IMR-90 (cell line): ENCODE data around the gene ZNF644. TPM values are rescaled to one million over a fixed set of nuclear protein-coding genes. Genes with fewer than 3 reads are reported as not detected.

Experiments
- ATAC-seq: fragments of 200-7000 bp; cut with Tn5 transposase; 2 replicates; pipeline ENCODE4 v1.9.1; 2020; ENCODE audit warnings: low read depth, mild to moderate bottlenecking, moderate library complexity
- BruUV-seq: library from RNA; stranded (reverse); fragments of 400-500 nt; replicated peaks from 2 replicates; lab custom pipeline; 2021; lab: Mats Ljungman, UMichigan
- CTCF ChIA-PET: fragments of 300-600 bp; formaldehyde crosslinking; extraction: SDS; loops from one replicate; lab custom pipeline; 2021; ENCODE audit warnings: antibody characterized with exemption; lab: Yijun Ruan, JAX
- POLR2A ChIA-PET: fragments of 300-600 bp; sonication (Branson Sonifier 250); formaldehyde crosslinking; loops from one replicate; lab custom pipeline; 2022; ENCODE audit warnings: antibody characterized with exemption; ENCODE audit not compliant: unreplicated experiment; lab: Charles Lee
- DNase-seq: peaks from one replicate; pipeline ENCODE4 v3.0.0; 2013
- H2AFZ ChIP-seq: replicated peaks from 2 replicates; pipeline ENCODE3; 2013; ENCODE audit warnings: low read length, mild to moderate bottlenecking; ENCODE audit not compliant: poor library complexity
- H2AK5ac ChIP-seq: 2 replicates; pipeline ENCODE4 v1.6.1; 2013; ENCODE audit warnings: low read depth, low read length, inconsistent platforms
- H2AK9ac ChIP-seq: replicated peaks from 2 replicates; pipeline ENCODE3; 2013; ENCODE audit warnings: mild to moderate bottlenecking, low read depth, low read length, moderate library complexity; ENCODE audit not compliant: poor library complexity
- H2BK120ac ChIP-seq: 2 replicates; pipeline ENCODE4 v1.6.1; 2013; ENCODE audit warnings: low read depth, low read length, inconsistent platforms
- H2BK15ac ChIP-seq: 3 replicates; pipeline ENCODE4 v1.6.1; 2013; ENCODE audit warnings: low read depth, low read length, inconsistent platforms
- H2BK20ac ChIP-seq: 2 replicates; pipeline ENCODE4 v1.6.1; 2013; ENCODE audit warnings: low read depth, mild to moderate bottlenecking, inconsistent platforms, low read length, moderate library complexity
- H2BK5ac ChIP-seq: 2 replicates; pipeline ENCODE4 v1.6.1; 2013; ENCODE audit warnings: mild to moderate bottlenecking, low read depth, low read length, inconsistent platforms; ENCODE audit not compliant: poor library complexity, severe bottlenecking
- H3K14ac ChIP-seq: replicated peaks from 2 replicates; pipeline ENCODE4 v1.6.1; 2013; ENCODE audit warnings: low read depth, low read length, inconsistent platforms
- H3K18ac ChIP-seq: 2 replicates; pipeline ENCODE4 v1.6.1; 2013; ENCODE audit warnings: low read depth, low read length, control low read depth
- H3K23ac ChIP-seq: 2 replicates; pipeline ENCODE4 v1.6.1; 2013; ENCODE audit warnings: low read depth, low read length, inconsistent platforms
- H3K27ac ChIP-seq: 2 replicates; pipeline ENCODE4 v1.5.1; 2013; ENCODE audit warnings: mild to moderate bottlenecking, control low read depth, low read length; ENCODE audit not compliant: insufficient read depth
- H3K27me3 ChIP-seq: 2 replicates; pipeline ENCODE4 v1.6.1; 2013; ENCODE audit warnings: low read length; ENCODE audit not compliant: control insufficient read depth, insufficient read depth
- H3K36me3 ChIP-seq: 2 replicates; pipeline ENCODE4 v1.6.1; 2013; ENCODE audit warnings: low read length, mixed read lengths; ENCODE audit not compliant: control insufficient read depth, insufficient read depth
- H3K4ac ChIP-seq: 2 replicates; pipeline ENCODE4 v1.6.1; 2013; ENCODE audit warnings: low read depth, low read length, inconsistent platforms
- H3K4me1 ChIP-seq: 2 replicates; pipeline ENCODE4 v1.6.1; 2013; ENCODE audit warnings: low read length, mixed read lengths; ENCODE audit not compliant: control insufficient read depth, insufficient read depth
- H3K4me2 ChIP-seq: 2 replicates; pipeline ENCODE4 v1.6.1; 2013; ENCODE audit warnings: low read depth, mild to moderate bottlenecking, control low read depth, low read length, moderate library complexity
- H3K4me3 ChIP-seq: 2 replicates; pipeline ENCODE4 v1.5.1; 2013; ENCODE audit warnings: low read depth, mild to moderate bottlenecking, control low read depth, low read length, moderate library complexity; ENCODE audit not compliant: insufficient read depth
- H3K56ac ChIP-seq: 2 replicates; pipeline ENCODE4 v1.6.1; 2013; ENCODE audit warnings: low read length, inconsistent platforms; ENCODE audit not compliant: insufficient read depth; ENCODE audit errors: extremely low read depth
- H3K79me1 ChIP-seq, 2 experiments: 2 replicates each; pipeline ENCODE4 v1.6.1; 2013; ENCODE audit warnings: low read length in 2 of 2, inconsistent platforms in 1 of 2, low read depth in 1 of 2
- H3K9ac ChIP-seq: 2 replicates; pipeline ENCODE4 v1.6.1; 2013; ENCODE audit warnings: low read depth, low read length, control low read depth
- H3K9me1 ChIP-seq: 2 replicates; pipeline ENCODE4 v1.6.1; 2013; ENCODE audit warnings: low read length, inconsistent platforms; ENCODE audit not compliant: insufficient read depth
- H3K9me3 ChIP-seq: 2 replicates; pipeline ENCODE4 v1.6.1; 2013; ENCODE audit warnings: low read length; ENCODE audit not compliant: control insufficient read depth, insufficient read depth
- H4K20me1 ChIP-seq: 2 replicates; pipeline ENCODE4 v1.6.1; 2013; ENCODE audit warnings: low read length, inconsistent platforms; ENCODE audit not compliant: insufficient read depth
- H4K5ac ChIP-seq: 2 replicates; pipeline ENCODE4 v1.6.1; 2013; ENCODE audit warnings: mild to moderate bottlenecking, low read depth, low read length, control low read depth
- H4K8ac ChIP-seq, 2 experiments: 2 replicates each; pipeline ENCODE4 v1.6.1; 2013; ENCODE audit warnings: low read depth in 2 of 2, low read length in 2 of 2, control low read depth in 1 of 2, inconsistent platforms in 1 of 2
- H4K91ac ChIP-seq: 2 replicates; pipeline ENCODE4 v1.6.1; 2013; ENCODE audit warnings: low read depth, low read length, inconsistent platforms; ENCODE audit not compliant: insufficient read depth
- FOS ChIP-seq: fragments of 150-350 bp; IDR thresholded peaks from 2 replicates; pipeline ENCODE4 v1.6.1; 2016; ENCODE audit warnings: low read depth, low read length
- MXI1 ChIP-seq: IDR thresholded peaks from 2 replicates; pipeline ENCODE4 v1.6.1; 2012; ENCODE audit warnings: low read depth, mild to moderate bottlenecking, low read length, moderate library complexity, borderline replicate concordance
- POLR2A ChIP-seq: IDR thresholded peaks from 2 replicates; pipeline ENCODE4 v1.6.1; 2012; ENCODE audit warnings: mild to moderate bottlenecking, low read depth, low read length
- WGBS, 2 experiments: methylation state at CpG; one replicate each; pipeline versions ENCODE4 v1.1.5 to v1.1.7; 2013; ENCODE audit warnings: missing lambda C conversion rate in 2 of 2; ENCODE audit not compliant: insufficient read length in 1 of 2; ENCODE audit errors: extremely low coverage in 2 of 2; 5-methylcytosine and 5-hydroxymethylcytosine counted together
- dilution Hi-C: fragments of 300-500 bp; cut with HindIII; formaldehyde crosslinking; loops from one replicate; pipeline ENCODE4 v1.14.3; 2018; ENCODE audit warnings: low sequenced_read_pairs; ENCODE audit not compliant: unreplicated experiment
- in situ Hi-C: fragments of 300-500 bp; cut with MboI; formaldehyde crosslinking; loops from 3 replicates; pipeline ENCODE4 v1.14.3; 2019; ENCODE audit warnings: low sequenced_read_pairs, inconsistent platforms, mixed read lengths
- intact Hi-C: fragments of 100-400 bp; cut with micrococcal nuclease; formaldehyde crosslinking; loops from 2 replicates; pipeline ENCODE4 v1.10.0; 2022
- polyA plus RNA-seq, 3 experiments: library from polyadenylated mRNA; depleted of rRNA; stranded (reverse); fragments of >200 nt; gene quantifications; 2 replicates each; pipeline ENCODE4 v1.2.3, GENCODE V29; 2012; ENCODE audit warnings: low replicate concordance in 1 of 3
- total RNA-seq: library from RNA; depleted of rRNA; stranded (reverse); fragments of >200 nt; gene quantifications from 2 replicates; pipeline ENCODE4 v1.2.3, GENCODE V29; 2012
- TF ChIP-seq, protein P1 (sequence below): conservative IDR thresholded peaks from 2 replicates; pipeline ENCODE4 v1.5.1; 2012; ENCODE audit warnings: mild to moderate bottlenecking, low read depth, low read length, improper control_type of control experiment

ZNF644 gene
- total and polyA plus RNA-seq, 2 of the 4 experiments (the other 2 are of a cell fraction), result 9.0 to 45.3 TPM

DNA sequence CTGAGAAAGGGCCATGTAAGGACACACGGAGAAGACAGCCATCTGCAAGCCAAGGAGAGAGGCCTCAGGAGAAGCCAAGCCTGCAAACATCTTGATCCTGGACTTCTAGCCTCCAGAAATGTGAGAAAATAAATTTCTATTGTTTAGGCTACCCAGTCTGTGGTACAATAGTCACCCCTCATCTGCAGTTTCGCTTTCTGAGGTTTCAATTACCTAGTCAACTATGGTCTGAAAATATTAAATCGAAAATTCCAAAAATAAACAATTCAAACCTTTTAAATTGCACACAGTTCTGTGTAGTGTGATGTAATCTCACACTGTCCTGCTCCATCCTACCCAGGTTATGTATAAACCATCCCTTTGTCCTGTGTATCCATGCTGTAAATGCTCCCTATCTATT, 52.6 kb downstream of the ZNF644 start:
- dilution Hi-C loops, result no loop called here
- DNase-seq (no peak), ATAC-seq (no peak)
- TF ChIP-seq FOS, result no peak
- no peak for TF ChIP-seq POLR2A
- TF ChIP-seq MXI1, result no peak
- TF ChIP-seq, protein P1, sequence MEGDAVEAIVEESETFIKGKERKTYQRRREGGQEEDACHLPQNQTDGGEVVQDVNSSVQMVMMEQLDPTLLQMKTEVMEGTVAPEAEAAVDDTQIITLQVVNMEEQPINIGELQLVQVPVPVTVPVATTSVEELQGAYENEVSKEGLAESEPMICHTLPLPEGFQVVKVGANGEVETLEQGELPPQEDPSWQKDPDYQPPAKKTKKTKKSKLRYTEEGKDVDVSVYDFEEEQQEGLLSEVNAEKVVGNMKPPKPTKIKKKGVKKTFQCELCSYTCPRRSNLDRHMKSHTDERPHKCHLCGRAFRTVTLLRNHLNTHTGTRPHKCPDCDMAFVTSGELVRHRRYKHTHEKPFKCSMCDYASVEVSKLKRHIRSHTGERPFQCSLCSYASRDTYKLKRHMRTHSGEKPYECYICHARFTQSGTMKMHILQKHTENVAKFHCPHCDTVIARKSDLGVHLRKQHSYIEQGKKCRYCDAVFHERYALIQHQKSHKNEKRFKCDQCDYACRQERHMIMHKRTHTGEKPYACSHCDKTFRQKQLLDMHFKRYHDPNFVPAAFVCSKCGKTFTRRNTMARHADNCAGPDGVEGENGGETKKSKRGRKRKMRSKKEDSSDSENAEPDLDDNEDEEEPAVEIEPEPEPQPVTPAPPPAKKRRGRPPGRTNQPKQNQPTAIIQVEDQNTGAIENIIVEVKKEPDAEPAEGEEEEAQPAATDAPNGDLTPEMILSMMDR, result no peak
- no peak overlapping the region for H2BK20ac ChIP-seq
- no peak overlapping the region for H3K4ac ChIP-seq
- no peaks in the 10 kb centered on the region; the same call in 1 of the 2 replicates for H3K9me1 ChIP-seq
- no peaks in the 10 kb centered on the region for H3K4me1 ChIP-seq
- H3K27ac ChIP-seq, result no peak overlapping the region
- in situ Hi-C loops, result loop anchor here (10.0 to 25.0 kb wide), 2 partner anchors 244 to 382 kb away; no protein-coding TSS in a partner anchor
- H3K56ac ChIP-seq, result no peak overlapping the region
- WGBS, 2 experiments, result no CpG with 5 or more reads among the region's 3 CpGs
- H2BK5ac ChIP-seq, result no peak overlapping the region
- H3K9me3 ChIP-seq, result no peaks in the 10 kb centered on the region
- H3K79me1 ChIP-seq, result peaks cover 35 to 46% of the 10 kb centered on the region in 2 experiments
- no peak overlapping the region for H2BK120ac ChIP-seq
- no peak overlapping the region for H3K4me3 ChIP-seq
- no peak overlapping the region for H2BK15ac ChIP-seq
- H3K23ac ChIP-seq, result no peak overlapping the region
- intact Hi-C loops, result loop anchor here (10.0 kb wide), 1 partner anchor 196 kb away; no protein-coding TSS in a partner anchor
- no peak overlapping the region for H2AFZ ChIP-seq
- no peak overlapping the region for H4K91ac ChIP-seq
- ChIA-PET CTCF (no interaction called here), POLR2A (no interaction called here)
- H3K14ac ChIP-seq, result no peak overlapping the region
- no peak overlapping the region for H4K8ac ChIP-seq
- no peaks in the 10 kb centered on the region for H3K27me3 ChIP-seq
- H3K4me2 ChIP-seq, result no peak overlapping the region
- no peak overlapping the region for H4K5ac ChIP-seq
- no TSS peak for BruUV-seq
- H4K20me1 ChIP-seq, result peaks cover 24% of the 10 kb centered on the region; the same call in 1 of the 2 replicates
- H3K36me3 ChIP-seq, result no peaks in the 10 kb centered on the region
- H3K9ac ChIP-seq, result no peak overlapping the region
- no peak overlapping the region for H2AK5ac ChIP-seq
- no peak overlapping the region for H2AK9ac ChIP-seq
- no peak overlapping the region for H3K18ac ChIP-seq
